Activated effector memory CD4-positive, alpha-beta T cell treated with anti-CD3 and anti-CD28 coated beads, Interleukin-2, amount 50 U/mL, for 16 hours (primary cell): ENCODE results near the gene RXRA.

Experiments used
- DNase-seq: peaks from one replicate; pipeline ENCODE4 v3.0.0-alpha.2; 2020

The RXRA gene

DNA sequence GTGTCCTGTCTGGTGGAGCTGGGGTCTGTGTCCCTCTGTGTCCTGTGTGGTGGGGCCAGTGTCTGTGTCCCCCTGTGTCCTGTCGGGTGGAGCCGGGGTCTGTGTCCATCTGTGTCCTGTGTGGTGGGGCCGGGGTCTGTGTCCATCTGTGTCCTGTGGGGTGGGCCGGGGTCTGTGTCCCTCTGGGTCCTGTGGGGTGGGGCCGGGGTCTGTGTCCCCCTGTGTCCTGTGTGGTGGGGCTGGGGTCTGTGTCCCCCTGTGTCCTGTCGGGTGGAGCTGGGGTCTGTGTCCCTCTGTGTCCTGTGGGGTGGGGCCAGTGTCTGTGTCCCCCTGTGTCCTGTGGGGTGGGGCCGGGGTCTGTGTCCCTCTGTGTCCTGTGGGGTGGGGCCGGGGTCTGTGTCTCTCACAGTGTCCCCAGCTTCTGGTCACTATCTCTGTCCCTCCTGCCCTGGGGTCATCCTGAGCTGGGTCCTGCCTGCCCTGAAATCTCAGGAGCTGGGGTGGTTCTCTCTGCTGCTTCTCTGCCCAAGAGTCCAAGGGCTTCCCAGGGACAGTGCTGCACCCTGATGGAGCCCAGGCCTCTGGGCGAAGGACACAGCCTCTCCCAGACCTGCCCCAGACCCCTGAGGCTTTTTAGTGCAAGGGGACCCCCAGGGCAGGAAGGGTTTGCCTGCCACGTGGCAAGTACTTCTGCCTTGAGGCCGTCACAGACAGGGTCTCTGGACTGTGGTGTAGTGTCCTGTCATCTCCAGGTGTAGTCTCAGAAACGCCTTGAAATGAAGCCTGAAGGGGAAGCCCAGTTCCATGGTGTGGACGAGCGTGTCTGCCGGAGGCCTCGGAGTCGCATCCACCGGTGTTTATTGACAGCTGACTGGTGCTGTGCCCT, 131.3 kb downstream of the RXRA start:
- no peak for DNase-seq

DNA sequence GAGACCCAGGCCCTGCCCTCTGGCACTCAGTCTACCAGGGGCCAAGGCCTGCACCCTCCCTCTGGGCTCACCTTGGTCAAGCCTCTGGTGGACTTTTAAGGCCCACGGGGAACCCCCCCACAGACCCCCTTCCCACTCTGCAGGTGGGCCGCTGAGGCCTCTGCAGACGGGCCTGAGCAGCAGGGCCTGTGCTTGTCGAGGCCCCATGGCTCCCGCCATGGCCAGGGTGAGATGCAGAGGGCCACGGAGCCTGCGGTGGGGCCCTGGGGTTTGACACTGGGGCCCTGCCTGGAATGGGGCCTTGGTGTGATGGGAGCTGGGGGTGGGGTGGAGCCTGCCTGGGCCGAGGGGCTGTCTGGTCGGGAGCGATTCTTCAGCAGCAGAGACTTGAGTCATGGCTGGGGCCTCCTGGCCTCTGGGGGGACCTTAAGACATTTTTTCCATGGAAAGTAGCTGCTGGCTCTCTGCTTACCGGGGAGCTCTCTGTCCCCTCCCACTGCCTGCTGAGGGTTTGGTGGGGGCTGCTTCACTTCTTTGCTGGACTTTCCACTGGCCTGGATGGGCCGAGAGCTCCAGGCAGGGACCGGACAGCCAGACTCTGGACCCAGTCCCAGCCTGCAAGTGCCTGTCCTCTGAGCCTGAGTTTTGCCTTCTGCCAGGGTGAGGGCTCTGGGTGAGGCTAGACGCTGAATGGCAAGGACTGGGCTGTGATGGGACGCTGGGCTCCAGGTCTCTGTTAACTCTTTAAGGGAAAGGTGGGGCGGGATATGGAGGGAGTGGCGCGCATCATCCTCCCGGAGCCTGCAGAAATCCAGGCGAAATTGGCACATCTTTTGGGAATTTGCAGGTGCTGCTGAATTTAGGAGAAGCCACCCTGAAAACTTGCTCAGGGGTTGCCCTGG, 132.2 kb downstream of the RXRA start:
- no peak for DNase-seq

DNA sequence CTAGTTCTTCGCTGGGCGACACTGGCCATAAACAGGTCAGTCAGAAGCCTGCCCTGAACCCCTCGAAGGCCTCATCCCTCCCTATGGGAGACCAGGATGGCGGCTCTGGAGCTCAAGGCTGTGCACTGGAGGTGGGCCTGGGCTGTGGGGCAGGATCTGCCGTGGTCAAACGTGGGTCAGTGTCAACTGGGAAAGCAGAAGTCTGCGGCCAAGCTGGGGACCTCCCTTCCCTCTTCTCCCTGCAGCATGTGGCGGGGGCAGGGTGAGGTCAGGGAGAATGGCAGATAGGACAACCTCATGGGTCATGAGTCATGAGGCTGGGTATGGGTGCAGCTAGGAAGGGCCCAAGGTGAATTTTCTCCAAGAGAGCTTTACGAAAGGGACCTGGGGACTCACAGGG, 132.9 kb downstream of the RXRA start:
- no peak for DNase-seq

DNA sequence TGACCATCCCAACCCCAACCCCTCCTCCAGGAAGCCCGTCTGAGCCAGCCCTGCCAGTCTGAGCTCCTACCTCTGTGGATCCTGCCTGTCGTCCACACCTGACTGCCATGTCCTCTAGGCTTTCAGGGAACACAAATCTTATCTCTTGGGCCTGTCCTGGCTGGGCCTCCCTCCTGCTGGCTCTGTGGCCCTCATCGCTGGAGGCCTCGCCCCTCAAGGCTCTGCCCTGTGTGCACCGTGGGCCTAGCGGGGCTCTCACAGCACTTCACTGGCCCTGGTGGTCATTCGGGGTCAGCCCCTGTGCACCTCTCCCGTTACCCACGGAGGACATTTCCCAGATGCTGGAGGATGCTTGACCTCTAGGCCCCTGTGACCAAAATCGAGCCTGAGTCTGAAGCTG, 133.3 kb downstream of the RXRA start:
- DNase-seq, result no peak

DNA sequence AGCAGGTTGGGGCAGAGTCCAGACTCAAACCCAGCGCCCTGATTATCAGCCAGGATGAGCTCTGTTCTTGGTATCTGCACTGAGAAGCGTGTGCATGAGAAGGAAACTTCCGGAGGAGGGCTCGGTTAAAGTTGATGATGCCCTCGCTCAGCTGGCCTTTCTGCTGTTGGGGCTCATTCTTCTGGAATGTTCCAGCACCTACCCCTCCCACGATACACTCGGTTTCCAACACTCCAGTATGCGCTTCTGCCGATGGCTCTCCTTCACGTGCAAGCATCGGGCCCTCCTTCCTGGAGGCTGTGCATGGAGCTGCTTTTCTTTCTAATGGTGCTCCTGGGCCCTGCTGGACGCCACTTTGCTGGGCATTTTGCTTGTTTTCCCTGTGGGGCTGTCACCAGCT, 134.0 kb downstream of the RXRA start:
- DNase-seq, result no peak

DNA sequence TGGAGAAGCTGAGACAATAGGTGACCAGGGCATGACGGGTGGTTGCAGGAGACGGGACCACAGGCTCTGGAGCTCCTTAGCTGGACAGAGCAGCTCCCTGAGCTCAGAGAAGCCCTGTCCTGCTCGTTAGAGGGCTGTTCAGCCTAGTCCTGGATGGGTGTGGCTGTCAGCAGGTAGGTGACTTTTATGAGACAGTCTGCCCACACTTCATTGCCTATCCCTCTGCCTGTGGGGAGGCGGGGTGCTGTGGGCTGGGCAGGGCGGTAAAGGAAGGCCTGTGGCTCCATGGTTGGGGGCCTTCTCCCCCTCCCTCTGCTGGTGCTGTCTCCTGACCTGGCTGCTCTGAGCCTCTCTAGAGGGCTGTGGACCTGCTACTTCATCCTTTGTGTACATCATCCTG, 134.6 kb downstream of the RXRA start:
- no peak for DNase-seq

DNA sequence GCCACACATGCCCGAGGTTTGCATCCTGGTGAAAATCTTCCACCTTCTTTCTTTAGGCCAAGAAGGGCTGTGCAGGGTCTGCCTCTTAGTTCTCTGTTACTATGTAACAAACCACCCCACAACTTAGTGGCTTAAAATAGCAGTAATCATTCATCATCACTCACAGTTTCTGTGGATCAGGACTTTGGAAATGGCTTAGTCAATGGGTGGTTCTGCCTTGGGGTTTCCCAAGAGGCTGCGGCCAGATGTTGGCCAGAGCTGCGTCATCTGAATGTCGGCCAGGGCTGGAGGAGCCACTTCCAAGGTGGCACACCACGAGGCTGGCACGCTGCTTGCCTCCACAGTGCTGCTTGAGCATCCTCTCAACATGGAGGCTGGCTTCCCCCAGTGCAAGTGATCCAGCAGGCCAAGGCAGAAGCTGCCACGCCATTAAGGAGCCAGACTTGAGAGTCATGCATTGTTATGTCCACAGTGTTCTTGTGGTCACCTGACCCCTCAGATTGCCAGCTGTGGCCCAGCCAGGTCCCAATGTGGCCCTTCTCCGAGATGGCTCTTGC, 135.2 kb downstream of the RXRA start:
- no peak for DNase-seq

DNA sequence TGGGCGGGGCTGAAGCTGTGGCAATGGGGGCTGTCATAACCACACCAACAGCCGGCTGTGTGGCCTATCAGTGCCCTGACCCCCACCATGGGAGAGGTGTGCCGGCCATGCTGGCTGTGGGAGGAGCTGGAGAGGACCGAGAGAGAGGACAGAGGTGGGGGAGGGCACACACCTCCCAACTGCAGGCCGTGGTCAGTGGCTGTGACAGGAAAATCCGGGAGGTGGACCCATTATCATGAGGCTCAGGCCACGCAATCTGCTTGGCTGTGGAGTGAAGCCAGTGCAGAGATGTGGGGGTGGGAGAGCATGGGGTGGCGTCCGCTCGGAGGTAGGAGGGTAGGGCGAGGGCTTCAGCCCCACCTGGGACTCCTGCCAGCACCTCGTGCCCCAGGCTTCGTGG, 136.1 kb downstream of the RXRA start:
- no peak for DNase-seq

DNA sequence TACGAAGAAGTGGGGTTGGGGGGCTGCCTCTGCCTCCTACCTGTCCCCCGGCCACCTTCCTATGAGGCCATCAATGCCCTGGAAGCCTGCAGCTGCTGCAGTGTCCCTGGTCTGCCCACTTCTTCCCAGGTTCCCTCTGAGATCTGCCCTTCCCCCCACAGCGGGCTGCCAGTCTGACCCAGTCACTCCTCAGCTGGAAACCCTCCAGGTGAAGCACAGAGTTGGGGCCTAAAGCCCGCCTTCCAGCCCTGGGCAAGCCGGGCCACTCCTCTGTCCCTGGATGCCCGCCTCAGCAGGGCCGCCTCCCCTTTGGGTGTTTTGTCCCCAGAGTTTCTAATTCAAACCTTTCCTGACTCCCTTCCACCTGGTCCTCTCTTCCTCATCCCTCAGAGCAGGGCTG, 137.0 kb downstream of the RXRA start:
- DNase-seq, result no peak

DNA sequence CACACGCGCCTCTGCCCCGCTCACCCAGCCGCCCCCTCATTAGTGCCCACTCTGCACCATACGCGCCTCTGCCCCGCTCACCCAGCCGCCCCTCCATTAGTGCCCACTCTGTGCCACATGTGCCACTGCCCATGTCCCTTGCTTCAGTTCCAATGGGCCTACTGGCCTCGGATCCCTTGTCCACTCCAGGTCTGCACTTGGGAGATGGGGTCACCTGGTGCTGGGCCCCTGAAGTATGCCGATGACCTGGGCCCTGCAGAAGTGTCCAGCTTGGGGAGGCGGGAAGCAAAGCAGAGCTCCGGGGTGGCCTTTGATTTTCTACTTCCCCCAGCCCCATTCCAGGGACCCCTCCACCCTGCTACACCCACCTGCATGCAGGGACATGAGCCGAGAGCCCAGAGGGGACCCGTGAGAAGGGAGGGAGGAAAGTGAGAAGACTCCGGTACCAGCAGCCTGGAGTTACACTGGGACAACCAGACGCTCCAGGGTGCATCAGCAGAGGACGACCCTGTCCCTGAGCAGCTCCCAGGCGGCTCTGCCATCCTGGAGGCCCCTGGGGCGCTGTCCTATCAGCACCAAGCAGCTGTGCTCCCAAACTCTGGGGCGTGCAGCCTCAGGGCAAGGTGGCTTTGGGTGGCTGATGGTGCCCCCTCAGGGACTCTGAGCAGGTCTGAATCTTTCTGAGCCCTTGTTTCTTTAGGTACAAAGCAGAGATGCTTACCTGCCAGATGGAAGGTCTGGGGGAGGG, 140.8 kb downstream of the RXRA start:
- DNase-seq, result no peak

DNA sequence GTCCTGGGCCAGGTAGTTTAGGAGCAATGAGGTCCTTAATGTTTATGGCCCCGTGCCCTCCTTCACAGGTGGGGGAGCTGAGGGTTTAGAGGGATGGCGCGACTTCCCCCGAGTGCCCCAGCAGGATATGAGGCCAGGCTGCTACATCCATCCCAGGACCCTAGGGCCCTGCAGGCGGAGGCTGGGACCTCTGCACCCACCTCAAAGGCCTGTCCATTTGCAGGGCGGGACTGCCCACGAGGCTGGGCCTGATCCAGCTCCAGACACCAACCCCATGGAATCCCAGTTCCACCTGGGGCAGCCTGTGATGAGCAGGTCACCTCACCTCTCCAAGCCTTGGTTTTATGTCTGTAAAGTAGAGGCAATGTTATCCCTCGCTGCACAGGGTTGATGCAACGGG, 142.1 kb downstream of the RXRA start:
- DNase-seq, result no peak

DNA sequence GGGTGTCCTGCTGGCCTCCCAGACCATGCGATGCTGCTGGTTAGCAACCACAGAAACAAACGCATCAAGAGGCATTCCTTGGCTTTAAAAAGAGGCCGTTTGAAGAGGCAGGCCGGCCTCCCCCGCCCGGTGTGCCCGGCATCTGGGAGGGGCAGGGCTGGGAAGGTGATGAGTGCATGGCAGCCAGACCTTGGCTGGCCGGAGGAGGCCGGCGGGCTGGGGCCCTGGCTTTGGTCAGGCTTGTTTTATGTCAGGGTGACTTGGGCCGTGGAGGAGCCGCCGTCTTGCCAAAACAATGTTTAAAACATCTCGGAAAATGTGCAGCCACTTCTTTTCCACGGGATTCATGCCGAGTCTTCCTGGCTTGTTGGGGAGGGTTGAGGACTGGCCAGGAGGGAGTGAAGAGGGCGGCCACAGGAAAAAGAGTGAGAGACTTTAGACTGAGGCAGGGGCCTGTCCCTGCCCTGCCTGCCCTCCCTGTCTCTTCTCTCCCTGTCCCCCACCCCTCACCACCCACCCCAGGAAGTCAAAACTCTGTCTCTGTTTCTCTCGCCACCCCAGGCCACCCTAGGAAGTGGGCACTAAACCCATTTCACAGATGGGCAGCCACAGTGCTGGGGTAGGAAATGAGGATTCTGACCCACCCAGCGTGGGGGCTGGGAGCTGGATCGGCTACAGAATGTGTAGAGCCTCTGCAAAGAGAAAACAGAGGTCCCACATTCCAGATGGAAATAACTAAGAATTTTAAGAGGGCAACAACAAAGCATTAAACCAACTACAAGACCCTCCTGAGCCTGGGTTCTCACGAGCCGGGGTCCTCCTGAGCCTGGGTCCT, 143.0 kb downstream of the RXRA start:
- DNase-seq, result no peak

DNA sequence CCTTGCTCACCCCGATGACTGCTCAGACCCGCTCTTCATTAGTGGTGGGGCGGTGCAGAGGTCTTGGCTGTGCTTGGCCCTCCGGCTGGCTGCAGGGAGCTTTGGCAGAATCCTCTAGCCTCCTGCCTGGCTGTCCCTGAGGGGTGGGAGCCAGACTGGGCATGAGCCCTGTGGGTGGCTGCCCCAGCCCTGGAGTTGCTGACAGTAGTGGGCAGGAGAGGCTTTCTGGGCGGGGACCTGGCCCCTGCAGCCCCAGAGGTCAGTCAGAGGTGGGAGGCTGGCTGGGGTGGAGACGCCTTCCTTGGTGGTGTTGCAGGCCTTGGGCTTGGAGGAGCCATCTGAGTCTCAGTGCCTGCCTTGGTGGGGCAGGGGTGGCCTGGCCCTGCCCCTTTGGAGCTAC, 146.0 kb downstream of the RXRA start:
- no peak for DNase-seq

DNA sequence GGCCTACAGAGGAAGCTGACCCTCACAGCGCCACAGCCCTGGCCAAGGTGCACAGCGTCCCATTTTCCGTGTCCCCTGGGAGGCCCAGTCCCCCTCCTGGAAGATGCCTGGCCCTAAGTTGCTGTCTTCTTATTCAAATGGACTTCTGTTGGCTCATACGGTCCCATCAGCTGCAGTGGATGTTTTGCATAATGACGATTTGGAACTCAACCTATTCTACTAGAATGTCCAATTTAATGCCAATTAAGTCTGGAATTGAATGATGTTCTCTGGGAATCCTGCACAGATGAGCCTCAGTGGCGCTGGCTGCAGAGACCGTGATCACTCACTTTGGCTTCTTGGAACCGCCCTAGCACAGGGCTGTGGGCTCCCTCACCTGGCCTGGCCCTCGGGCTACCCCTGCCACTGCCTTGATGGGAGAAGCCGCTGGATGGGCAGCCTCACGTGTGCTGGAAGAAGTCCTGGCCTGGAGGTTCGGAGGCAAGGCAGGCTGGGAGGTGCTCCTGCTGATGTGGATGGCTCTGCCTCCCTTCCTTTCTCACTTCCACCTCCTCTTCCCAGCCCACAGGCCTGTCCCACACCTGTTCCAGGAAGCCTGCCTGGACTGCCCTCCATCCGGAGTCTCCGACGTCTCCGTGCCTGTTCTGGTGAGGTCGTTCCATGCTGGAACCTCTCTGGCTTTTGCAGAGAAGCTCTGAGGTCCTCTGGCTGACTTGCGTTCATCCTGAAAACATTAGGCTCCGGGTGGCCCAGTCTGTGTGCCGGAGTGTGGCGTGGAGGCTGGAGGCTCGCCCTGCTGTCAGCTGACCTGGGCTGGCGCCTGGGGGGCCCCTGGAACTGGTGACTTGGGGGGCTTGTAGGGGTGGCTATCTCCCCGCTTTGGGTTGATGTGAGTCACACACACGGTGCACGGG, 147.1 kb downstream of the RXRA start:
- DNase-seq, result no peak

DNA sequence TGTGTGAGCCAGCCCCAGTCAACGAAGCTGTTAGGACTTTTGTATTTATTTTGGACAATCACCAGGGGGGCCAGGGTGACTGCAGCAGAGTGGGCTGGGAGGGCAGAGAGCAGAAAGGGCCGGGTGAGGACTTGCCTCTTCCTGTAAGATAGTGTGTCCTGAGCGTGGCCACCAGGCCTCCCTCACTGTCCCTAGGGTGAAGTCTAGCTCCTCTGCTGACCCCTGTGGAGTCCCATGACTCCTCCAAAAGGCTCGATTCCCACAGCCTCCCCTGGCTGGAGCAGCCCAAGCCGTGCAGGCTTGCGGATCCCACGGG, 147.8 kb downstream of the RXRA start:
- no peak for DNase-seq

DNA sequence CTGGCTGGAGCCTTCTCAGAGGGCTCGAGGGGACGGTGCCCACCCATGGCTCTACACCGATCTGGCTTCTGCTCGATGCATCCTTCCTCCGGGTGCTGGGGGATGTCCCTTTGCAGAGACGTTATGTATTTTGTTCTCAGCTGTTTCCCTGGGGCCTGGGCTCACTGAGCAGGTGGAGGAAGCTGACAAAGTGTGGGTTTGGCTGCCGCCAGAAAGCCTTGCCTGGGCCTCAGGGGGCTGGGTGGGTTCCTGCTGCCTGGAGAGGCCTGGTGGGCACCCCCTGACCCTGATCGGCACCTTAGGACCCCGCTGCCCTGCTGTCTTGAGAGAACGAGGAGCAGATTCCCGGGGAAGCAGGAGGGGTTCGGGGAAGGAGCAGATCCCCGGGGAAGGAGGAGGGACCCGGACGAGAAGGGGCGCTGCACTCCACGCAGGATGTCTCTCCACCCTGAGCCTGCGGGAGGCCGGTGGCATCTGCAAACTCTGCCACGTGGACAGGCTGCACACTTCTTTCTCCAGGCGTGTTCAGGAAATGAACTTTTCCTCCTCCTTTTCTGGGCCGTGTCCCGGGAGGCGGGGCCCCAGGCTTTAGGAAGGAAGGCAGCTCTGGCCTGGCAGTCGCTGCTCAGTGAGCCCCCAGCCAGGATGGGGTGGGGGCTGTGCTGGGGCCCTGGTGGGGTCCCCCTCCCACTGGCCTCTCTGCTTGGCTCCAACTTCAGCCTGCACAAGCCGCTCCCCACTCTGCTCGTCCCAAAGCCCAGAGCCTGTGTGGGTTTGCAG, 148.9 kb downstream of the RXRA start:
- no peak for DNase-seq

DNA sequence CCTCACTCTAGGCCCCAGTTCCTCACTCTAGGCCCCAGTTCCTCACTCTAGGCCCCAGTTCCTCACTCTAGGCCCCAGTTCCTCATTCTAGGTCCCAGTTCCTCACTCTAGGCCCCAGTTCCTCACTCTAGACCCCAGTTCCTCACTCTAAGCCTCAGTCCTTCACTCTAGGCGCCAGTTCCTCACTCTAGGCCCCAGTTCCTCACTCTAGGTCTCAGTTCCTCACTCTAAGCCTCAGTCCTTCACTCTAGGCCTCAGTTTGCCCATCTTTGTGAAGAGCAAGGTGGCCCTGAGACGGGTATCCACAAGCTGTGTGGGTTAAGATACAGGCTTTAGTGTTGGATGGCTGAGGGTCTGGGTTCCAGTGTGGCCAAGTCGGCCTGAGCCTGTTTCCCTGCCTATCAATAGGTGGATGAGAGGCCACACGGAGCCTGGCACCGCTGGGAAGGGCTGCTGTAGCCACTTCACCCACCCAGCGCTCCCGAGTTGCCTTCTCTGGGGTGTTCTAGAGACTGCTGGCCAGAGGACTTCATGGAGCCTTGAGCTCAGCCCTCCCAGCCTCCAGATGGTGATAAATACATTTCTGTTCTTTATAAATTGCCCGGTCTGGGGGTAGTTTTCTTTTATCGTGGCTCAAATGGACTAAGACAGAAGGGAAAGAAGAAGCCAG, 150.2 kb downstream of the RXRA start:
- DNase-seq, result no peak

DNA sequence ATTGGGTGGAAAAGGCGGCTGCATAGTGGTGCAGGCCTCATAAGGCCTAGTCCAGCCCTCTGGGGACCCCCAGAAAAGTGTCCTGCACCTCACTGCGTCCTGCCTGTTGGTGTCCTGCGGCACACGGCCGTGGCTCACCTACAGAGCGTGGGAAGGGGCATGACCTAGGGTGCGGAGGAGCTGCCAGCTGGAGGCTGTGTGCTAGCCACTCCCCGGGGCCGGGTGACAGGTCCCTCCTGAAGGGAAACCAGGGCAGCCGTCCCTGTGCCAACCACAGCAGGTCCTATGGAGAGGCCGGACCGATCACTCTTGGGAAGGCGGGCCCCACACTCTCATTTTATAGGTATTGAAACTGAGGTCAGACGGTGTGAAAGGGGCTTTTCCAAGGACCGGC, 150.7 kb downstream of the RXRA start:
- no peak for DNase-seq

DNA sequence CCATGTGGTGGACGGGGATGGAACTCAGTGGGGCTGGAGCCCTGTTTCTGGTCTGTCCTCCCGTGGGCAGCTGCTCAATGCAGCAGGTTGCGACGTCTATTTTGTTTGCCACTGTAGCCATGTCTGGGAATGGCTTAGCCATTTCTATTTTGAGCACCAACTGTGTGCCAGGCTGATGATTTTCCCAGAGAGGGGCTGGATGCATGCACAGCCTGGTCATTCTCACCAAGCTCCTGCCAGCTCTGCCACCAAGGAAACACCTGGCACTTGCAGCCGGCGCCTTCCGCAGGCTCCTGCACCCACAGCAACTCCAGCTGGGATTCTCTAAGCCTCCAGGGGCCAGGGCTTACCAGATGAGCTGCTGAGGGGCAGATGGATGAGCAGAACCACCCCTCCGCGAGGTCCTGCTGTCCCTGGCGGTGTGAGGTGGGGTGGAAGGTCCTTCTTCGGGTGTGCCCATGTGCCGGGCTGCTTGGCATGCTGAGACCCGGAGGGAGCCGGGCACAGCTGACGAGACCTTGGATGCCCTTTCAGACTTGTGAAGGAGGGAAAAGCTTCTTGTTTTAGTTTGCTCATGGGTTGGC, 151.2 kb downstream of the RXRA start:
- no peak for DNase-seq
